Parathyroid adenoma (tissue), 2 donors: Measurements from ENCODE around the gene MFN2.

Source experiments
- H2AFZ ChIP-seq: fragments of 300-600 bp; sonication (generic); one replicate; pipeline ENCODE4 v1.7.0; 2017; ENCODE audit warnings: antibody characterized with exemption, mild to moderate bottlenecking
- H3K27ac ChIP-seq: fragments of 300-600 bp; sonication (generic); one replicate; pipeline ENCODE4 v1.7.0; 2017
- H3K27me3 ChIP-seq: fragments of 300-600 bp; sonication (generic); one replicate; pipeline ENCODE4 v1.7.0; 2017; ENCODE audit warnings: low read length; ENCODE audit not compliant: control insufficient read depth, insufficient read depth
- H3K36me3 ChIP-seq: fragments of 300-600 bp; sonication (generic); one replicate; pipeline ENCODE4 v1.7.0; 2017; ENCODE audit warnings: low read length; ENCODE audit not compliant: control insufficient read depth, insufficient read depth
- H3K4me1 ChIP-seq: fragments of 300-600 bp; sonication (generic); one replicate; pipeline ENCODE4 v1.7.0; 2017; ENCODE audit warnings: control low read depth
- H3K4me2 ChIP-seq: fragments of 300-600 bp; sonication (generic); one replicate; pipeline ENCODE4 v1.7.0; 2017; ENCODE audit warnings: low read length
- H3K4me3 ChIP-seq: fragments of 300-600 bp; sonication (generic); one replicate; pipeline ENCODE4 v1.7.0; 2017; ENCODE audit warnings: low read depth, low read length
- H3K79me2 ChIP-seq: fragments of 300-600 bp; sonication (generic); one replicate; pipeline ENCODE4 v1.7.0; 2017; ENCODE audit warnings: control low read depth
- H3K9ac ChIP-seq: fragments of 300-600 bp; sonication (generic); one replicate; pipeline ENCODE4 v1.7.0; 2017; ENCODE audit warnings: mild to moderate bottlenecking
- H3K9me3 ChIP-seq: fragments of 300-600 bp; sonication (generic); one replicate; pipeline ENCODE4 v1.7.0; 2017; ENCODE audit warnings: low read length; ENCODE audit not compliant: control insufficient read depth
- TF ChIP-seq, protein P1 (sequence below): fragments of 300-600 bp; sonication (generic); IDR thresholded peaks from one replicate; pipeline ENCODE4 v1.7.0; 2017; ENCODE audit warnings: antibody characterized with exemption, mild to moderate bottlenecking
- donor health status: primary hyperparathyroidism.

MFN2 gene

GRCh38 chr1:12052008-12052573, 71.8 kb downstream of the MFN2 start:
- H3K9ac ChIP-seq, result no peak overlapping the region
- H3K4me3 ChIP-seq, result no peak overlapping the region
- H3K79me2 ChIP-seq, result no peaks in the 10 kb centered on the region
- no peaks in the 10 kb centered on the region for H3K9me3 ChIP-seq
- TF ChIP-seq, protein P1, sequence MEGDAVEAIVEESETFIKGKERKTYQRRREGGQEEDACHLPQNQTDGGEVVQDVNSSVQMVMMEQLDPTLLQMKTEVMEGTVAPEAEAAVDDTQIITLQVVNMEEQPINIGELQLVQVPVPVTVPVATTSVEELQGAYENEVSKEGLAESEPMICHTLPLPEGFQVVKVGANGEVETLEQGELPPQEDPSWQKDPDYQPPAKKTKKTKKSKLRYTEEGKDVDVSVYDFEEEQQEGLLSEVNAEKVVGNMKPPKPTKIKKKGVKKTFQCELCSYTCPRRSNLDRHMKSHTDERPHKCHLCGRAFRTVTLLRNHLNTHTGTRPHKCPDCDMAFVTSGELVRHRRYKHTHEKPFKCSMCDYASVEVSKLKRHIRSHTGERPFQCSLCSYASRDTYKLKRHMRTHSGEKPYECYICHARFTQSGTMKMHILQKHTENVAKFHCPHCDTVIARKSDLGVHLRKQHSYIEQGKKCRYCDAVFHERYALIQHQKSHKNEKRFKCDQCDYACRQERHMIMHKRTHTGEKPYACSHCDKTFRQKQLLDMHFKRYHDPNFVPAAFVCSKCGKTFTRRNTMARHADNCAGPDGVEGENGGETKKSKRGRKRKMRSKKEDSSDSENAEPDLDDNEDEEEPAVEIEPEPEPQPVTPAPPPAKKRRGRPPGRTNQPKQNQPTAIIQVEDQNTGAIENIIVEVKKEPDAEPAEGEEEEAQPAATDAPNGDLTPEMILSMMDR, result no peak
- no peak overlapping the region for H3K27ac ChIP-seq
- peak overlapping the region; percentile 60 for H2AFZ ChIP-seq
- no peaks in the 10 kb centered on the region for H3K36me3 ChIP-seq
- H3K27me3 ChIP-seq, result no peaks in the 10 kb centered on the region
- no peak overlapping the region for H3K4me2 ChIP-seq
- no peaks in the 10 kb centered on the region for H3K4me1 ChIP-seq

- Histone ChIP-seq H3K27ac (no peak overlapping the region), H2AFZ (no peak overlapping the region), H3K79me2 (no peaks in the 10 kb centered on the region), H3K4me1 (no peaks in the 10 kb centered on the region), H3K9ac (no peak overlapping the region), H3K9me3 (no peaks in the 10 kb centered on the region), H3K36me3 (no peaks in the 10 kb centered on the region), H3K4me3 (no peak overlapping the region), H3K4me2 (no peak overlapping the region), H3K27me3 (no peaks in the 10 kb centered on the region)
- TF ChIP-seq, protein P1, result no peak
These were observed 72.9 kb downstream of the MFN2 start for GRCh38 chr1:12052997-12053686.

GRCh38 chr1:12053752-12054548, 73.7 kb downstream of the MFN2 start:
- H3K4me3 ChIP-seq, result no peak overlapping the region
- H3K79me2 ChIP-seq, result no peaks in the 10 kb centered on the region
- no peaks in the 10 kb centered on the region for H3K9me3 ChIP-seq
- H3K4me1 ChIP-seq, result no peaks in the 10 kb centered on the region
- H3K36me3 ChIP-seq, result no peaks in the 10 kb centered on the region
- H3K27me3 ChIP-seq, result no peaks in the 10 kb centered on the region
- TF ChIP-seq, protein P1, result no peak
- H3K4me2 ChIP-seq, result no peak overlapping the region
- no peak overlapping the region for H3K9ac ChIP-seq
- no peak overlapping the region for H2AFZ ChIP-seq
- no peak overlapping the region for H3K27ac ChIP-seq

DNA sequence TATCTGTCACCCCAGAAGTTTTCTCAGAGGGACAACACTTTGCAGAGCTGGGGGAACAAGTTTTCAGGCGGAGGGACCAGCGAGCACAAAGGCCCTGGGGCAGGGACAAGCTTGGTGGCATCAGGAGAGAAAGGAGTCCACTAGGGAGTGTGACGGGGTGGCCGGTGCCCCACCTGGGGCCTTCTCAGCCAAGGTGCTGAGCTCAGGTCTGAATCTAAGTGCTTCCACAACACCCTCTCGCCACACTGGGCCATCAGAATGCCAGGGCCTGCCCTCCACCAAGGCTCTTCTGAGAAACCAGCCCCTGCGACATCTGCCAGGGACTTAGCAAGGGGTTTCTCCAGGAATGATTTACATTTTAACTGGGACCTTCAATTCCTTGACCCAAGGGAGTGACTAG, 75.0 kb downstream of the MFN2 start:
- H3K27ac ChIP-seq, result no peak overlapping the region
- H3K9me3 ChIP-seq, result no peaks in the 10 kb centered on the region
- no peak overlapping the region for H3K9ac ChIP-seq
- H2AFZ ChIP-seq, result no peak overlapping the region
- H3K4me2 ChIP-seq, result no peak overlapping the region
- H3K4me1 ChIP-seq, result no peaks in the 10 kb centered on the region
- H3K4me3 ChIP-seq, result no peak overlapping the region
- H3K27me3 ChIP-seq, result no peaks in the 10 kb centered on the region
- H3K79me2 ChIP-seq, result no peaks in the 10 kb centered on the region
- TF ChIP-seq, protein P1, result no peak
- no peaks in the 10 kb centered on the region for H3K36me3 ChIP-seq
